Measurements from ENCODE around the gene RBBP8NL. TPM values are rescaled to one million over a fixed set of nuclear protein-coding genes. Genes with fewer than 3 reads are reported as not detected.

RBBP8NL gene
- total RNA-seq, 1 experiment from 2014 or later: 0.28 TPM

DNA sequence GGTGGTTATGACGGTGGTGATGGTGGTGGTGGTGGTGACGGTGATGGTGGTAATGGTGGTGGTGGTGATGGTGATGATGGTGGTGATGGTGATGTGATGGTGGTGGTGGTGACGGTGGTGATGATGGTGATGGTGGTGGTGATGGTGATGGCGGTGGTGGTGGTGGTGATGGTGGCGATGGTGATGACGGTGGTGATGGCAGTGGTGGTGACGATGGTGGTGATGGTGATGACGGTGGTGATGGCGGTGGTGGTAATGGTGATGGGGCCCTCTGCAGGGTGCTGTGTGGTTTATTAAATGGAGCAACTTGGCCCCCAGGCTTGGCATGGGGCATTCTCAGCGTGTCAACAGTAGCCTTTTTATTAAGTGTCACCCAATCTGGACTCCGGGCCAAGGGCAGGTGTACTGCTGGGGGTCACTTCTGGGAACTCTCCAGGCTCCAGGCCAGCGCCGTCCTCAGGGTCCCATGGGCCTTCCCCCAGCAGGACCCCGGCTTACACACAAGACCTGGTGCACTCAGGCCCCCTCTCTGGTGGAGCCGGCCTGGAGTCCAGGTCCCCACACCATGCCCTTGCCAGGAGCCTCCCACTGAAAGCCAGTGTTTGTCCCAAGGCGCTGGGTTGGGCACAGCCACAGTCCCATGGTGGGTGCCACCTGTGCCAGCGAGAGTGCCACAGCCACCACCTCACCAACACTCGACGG is 29.1 kb downstream of the RBBP8NL start:
- H4K8ac ChIP-seq (replicated peaks; ENCODE audit: insufficient read length, low read depth, low read length): peak overlapping the region; percentile 7
- H2BK12ac ChIP-seq (ENCODE audit: insufficient read length, low read depth, low read length): no peak overlapping the region
- H3K14ac ChIP-seq (ENCODE audit: insufficient read depth, low read length): no peak overlapping the region
- H3K27ac Mint-ChIP-seq: no peak overlapping the region
- no peaks in the 10 kb centered on the region for H3K79me2 ChIP-seq (ENCODE audit: insufficient read depth, low read length)
- peaks cover 3 to 6% of the 10 kb centered on the region in 2 experiments; a peak in 3 of 5 replicates for H3K9me3 Mint-ChIP-seq
- H3K27ac ChIP-seq (ENCODE audit: insufficient read length, low read depth, low read length): no peak overlapping the region
- no peak overlapping the region for H3K4me3 Mint-ChIP-seq
- H2AFZ ChIP-seq (ENCODE audit: low read length): no peak overlapping the region
- no peak for DNase-seq
- H2BK20ac ChIP-seq (ENCODE audit: low read depth, low read length, poor library complexity, severe bottlenecking): no peak overlapping the region
- no peak overlapping the region for H3K4me2 ChIP-seq (ENCODE audit: insufficient read depth, insufficient read length, low read length)
- no peaks in the 10 kb centered on the region for H3K27me3 ChIP-seq (ENCODE audit: insufficient read depth, low read length)
- no peak overlapping the region for H3K18ac ChIP-seq (ENCODE audit: insufficient read length, low read depth, low read length)
- H4K20me1 ChIP-seq (ENCODE audit: control insufficient read depth, insufficient read depth, insufficient read length): peaks cover 8% of the 10 kb centered on the region
- H3K79me1 ChIP-seq (ENCODE audit: insufficient read depth, low read depth, low read length, poor library complexity, severe bottlenecking): no peaks in the 10 kb centered on the region
- H4K91ac ChIP-seq (ENCODE audit: insufficient read length, low read depth, low read length): no peak overlapping the region
- H3K4ac ChIP-seq (ENCODE audit: low read depth, low read length): no peak overlapping the region
- H3K36me3 Mint-ChIP-seq (ENCODE audit: insufficient read depth in 1 of 3, low read depth in 3 of 3): peaks cover 0 to 17% (median 8%) of the 10 kb centered on the region in 3 experiments; a peak in 5 of 7 replicates
- TF ChIP-seq, protein P1, sequence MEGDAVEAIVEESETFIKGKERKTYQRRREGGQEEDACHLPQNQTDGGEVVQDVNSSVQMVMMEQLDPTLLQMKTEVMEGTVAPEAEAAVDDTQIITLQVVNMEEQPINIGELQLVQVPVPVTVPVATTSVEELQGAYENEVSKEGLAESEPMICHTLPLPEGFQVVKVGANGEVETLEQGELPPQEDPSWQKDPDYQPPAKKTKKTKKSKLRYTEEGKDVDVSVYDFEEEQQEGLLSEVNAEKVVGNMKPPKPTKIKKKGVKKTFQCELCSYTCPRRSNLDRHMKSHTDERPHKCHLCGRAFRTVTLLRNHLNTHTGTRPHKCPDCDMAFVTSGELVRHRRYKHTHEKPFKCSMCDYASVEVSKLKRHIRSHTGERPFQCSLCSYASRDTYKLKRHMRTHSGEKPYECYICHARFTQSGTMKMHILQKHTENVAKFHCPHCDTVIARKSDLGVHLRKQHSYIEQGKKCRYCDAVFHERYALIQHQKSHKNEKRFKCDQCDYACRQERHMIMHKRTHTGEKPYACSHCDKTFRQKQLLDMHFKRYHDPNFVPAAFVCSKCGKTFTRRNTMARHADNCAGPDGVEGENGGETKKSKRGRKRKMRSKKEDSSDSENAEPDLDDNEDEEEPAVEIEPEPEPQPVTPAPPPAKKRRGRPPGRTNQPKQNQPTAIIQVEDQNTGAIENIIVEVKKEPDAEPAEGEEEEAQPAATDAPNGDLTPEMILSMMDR (conservative IDR thresholded peaks at IDR 0.05): no peak
- H3K23ac ChIP-seq (ENCODE audit: insufficient read length, low read depth, low read length): no peak overlapping the region
- H3K23me2 ChIP-seq (ENCODE audit: insufficient read length, low read depth, low read length, poor library complexity, severe bottlenecking): peaks cover 2% of the 10 kb centered on the region
- no peak overlapping the region for H3T11ph ChIP-seq (ENCODE audit: low read length)
- no peak overlapping the region for H4K5ac ChIP-seq (ENCODE audit: insufficient read length, low read depth, low read length)
- H2BK120ac ChIP-seq (ENCODE audit: low read depth, low read length, poor library complexity, severe bottlenecking): no peak overlapping the region
- no peak overlapping the region for H3K56ac ChIP-seq (ENCODE audit: insufficient read length, low read depth, low read length)
- H3K9ac ChIP-seq (ENCODE audit: extremely low read depth, insufficient read length, low read length): no peak overlapping the region
- H3K4me1 Mint-ChIP-seq: peaks cover 0 to 8% of the 10 kb centered on the region in 2 experiments; a peak in 2 of 4 replicates
- H2BK15ac ChIP-seq (ENCODE audit: low read depth, low read length): no peak overlapping the region
- H3K27me3 Mint-ChIP-seq (ENCODE audit: low read depth): no peaks in the 10 kb centered on the region
- no CpG with 5 or more reads among the region's 19 CpGs for WGBS (ENCODE audit: extremely low coverage, insufficient read length, low lambda C conversion rate)
- no peak overlapping the region for H2BK5ac ChIP-seq (ENCODE audit: insufficient read length, low read length)
- H3K9me3 ChIP-seq (ENCODE audit: control insufficient read depth, low read depth, low read length): no peaks in the 10 kb centered on the region
- H3K4me1 ChIP-seq (ENCODE audit: insufficient read depth, low read length): no peaks in the 10 kb centered on the region
- H2AK5ac ChIP-seq (ENCODE audit: insufficient read length, low read length): no peak overlapping the region

All from H9 (cell line).